CD4-positive, alpha-beta T cell treated with Interleukin-4 for 1 hour (primary cell): ENCODE data around the gene SEMA4A.
A peak's percentile ranks its signal among the peaks of the same experiment; 100 is the strongest.

ENCODE experiments used
- DNase-seq, 2 donors: peaks; one replicate each; pipeline ENCODE4 v3.0.0-alpha.2; 2020 to 2022

SEMA4A gene

GRCh38 chr1:156136970-156137483 is 16.4 kb upstream of the SEMA4A start:
- peak in 1 of 2 donors; percentile 29 for DNase-seq

- DNase-seq = peak in 1 of 2 donors; percentile 25
Observed at GRCh38 chr1:156138458-156138867, 14.9 kb upstream of the SEMA4A start.

GRCh38 chr1:156140879-156141707 is 12.3 kb upstream of the SEMA4A start:
- DNase-seq = peak in 1 of 2 donors; percentile 50

DNA sequence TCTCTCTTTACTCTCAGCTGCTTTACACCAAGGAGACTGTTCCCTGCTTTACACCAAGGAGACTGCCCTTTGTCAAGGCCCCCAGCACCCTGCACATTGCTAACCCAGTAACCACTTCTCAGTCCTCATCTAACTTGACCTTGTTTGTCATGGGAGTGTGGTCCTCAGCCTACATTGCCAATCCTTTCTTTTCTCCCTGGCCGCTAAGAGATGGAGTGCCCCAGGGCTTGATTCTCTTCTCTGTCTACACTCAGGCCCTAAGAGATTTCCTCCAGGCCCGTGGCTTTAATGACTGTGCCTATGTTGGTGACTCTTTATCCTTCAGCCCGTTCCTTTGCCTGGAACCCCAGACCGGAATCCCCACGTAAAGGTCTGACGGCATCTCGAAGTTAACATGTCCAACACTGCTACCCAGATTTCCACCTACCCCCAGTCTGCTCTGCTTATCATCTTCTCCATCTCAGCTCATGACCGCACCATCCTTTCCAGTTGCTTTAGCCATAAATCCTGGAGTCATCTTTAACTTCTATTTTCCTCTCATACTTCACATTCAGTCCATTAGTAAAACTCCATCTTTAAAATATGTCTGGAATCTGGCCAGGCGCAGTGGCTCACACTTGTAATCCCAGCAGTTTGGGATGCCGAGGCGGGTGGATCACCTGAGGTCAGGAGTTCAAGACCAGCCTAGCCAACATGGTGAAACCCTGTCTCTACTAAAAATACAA is 9.5 kb upstream of the SEMA4A start:
- peak in 1 of 2 donors; percentile 40 for DNase-seq

DNA sequence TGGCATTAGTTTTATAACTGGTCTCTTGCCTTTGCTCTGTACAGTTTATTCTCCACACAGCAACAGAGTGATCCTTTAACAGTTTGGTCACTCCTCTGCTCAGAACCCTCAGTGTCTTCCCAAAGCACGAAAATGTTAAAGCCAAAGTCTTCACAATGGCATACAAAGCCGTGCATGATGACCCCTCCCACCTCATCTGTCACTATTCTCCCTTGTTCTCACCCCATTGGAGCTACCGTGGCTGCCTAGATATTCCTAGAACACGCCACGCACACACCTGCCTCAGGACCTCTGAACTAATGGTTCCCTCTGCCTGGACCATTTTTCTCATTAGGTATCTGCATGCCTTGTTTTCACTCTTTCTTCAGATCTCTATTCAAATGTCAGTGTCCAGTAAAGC is 8.6 kb upstream of the SEMA4A start:
- peak in 1 of 2 donors; percentile 43 for DNase-seq

GRCh38 chr1:156145650-156146019 is 7.8 kb upstream of the SEMA4A start:
- DNase-seq = no peak

DNA sequence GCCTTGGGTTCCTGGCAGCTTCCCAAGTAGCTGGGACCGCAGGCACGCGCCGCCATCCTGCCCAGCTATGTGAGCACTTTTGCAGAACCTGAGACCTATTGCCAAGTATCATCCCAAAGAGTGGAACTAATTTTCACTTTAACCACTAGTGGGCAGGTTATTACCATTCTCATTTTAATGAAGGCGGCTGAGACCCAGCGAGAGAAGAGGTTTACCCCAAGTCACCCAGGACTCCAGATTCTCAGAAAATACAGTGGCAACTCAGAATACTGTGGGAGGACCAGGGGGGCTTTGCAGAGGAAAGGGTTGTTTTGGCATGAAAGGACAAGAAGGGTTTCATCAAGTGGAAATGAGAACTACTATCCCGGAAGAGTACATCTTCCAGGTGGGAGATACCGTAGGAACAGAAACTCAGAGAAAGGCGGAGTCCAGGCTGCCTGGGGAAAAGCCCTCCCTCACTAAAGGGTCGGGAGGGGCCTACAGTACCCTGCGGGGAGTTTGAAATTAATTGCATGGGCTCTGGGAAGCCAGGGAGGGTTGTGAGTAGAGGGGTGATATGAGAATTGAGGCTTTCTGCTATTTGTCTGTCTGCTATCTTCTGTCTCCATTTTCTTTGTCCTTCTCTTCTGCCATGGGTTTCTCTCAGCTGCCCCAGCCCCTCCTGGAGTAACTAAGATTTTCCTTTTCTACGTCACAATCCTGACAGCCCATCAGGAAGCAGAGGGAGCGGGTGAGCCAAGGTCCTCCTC is 7.2 kb upstream of the SEMA4A start:
- peak; percentile 59 to 84 for DNase-seq

- peak in 1 of 2 donors; percentile 42 for DNase-seq
Observed at GRCh38 chr1:156146769-156147405, 6.5 kb upstream of the SEMA4A start.

DNA sequence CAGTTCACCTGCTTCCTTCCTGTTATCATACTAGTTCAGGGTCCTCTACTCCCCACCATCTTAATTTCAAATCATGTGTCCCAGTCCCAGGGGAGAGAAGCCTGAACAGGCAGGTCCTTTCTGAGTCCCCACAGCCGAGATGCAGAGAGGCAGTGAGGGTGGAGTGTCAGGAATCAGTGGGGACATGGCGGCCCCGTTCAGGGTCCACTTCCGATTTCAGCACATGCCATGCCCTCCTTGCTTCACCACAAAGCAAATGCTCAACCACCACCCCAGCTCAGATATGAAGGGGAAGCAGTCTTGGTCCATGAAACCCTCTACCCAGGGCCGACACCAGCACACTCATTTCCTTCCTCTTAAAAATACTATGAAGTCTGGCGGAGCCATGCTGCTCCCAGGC is 5.2 kb upstream of the SEMA4A start:
- DNase-seq = peak; percentile 39 to 64

DNA sequence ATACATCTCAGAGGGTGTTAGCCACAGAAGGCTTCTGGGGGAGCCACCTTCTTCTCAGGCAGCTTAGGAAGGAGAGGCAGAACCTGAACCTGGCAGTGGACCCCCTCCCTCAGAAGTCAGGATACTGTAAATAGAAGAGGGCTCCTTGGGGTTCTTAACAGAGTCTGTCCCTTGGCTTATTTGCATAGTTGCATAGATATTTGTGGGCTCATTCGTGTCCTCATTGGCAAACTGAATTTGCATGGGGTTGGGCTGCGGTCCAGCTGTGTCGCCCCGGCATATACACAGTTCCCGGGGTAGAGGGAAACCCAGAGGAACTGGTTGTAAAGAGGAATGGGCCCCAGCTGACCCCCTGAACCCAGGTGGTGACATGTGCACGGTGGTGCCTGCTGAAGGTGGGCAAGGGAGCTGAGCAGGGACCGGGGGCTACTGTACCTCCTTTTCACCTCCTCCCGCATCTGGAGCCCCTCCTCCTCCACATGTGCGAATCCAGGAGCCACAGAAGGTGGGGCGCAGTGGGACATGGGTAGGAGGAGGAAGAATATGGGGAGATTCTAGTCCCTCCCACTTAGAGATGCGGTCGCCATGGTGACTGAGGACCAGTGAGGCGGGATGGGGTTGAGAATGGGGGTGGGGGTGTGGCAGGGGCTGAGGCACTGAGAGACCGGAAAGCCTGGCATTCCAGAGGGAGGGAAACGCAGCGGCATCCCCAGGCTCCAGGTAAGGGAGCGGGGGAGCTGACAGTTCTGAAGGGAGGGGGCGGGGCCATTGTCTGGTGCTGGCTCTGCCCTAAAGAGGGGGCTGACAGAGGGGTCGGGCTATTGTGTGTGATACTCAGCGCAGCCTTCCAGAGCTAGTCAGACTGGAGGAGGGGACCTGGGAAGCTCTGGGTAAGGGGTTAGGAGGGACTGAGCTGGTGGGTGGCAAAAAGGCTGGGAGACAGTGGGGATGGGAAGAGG is 3.7 kb upstream of the SEMA4A start:
- DNase-seq = peak in 1 of 2 donors; percentile 19

- DNase-seq = peak in 1 of 2 donors; percentile 22
Observed at GRCh38 chr1:156150333-156151011, 2.9 kb upstream of the SEMA4A start.

DNA sequence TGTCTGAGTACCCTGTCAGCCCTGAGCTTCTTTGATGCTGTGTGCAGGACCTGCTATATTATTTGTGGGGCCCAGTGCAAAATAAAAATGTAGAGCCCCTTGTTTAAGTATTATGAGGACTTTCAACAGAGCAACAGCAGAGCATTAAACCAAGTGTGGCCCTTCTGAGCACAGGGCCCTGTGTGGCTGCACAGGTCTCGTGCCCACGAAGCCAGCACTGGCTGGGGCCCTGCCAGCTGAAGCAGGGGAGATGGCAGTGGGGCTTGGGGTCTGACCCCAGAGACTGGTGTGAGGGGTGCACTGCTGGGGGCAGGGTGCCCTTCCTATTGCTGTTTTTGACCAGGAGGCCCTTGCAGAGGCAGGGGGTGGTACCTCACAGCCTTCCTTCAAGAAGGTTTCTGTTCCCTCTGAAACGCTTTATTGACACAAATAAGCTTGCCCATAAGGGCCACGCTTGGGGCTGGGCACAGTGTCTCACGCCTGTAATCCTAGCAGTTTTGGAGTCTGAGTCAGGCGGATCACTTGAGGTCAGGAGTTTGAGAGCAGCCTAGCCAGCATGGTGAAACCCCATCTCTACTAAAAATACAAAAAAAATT is 2.2 kb upstream of the SEMA4A start:
- peak in 1 of 2 donors; percentile 58 for DNase-seq

DNA sequence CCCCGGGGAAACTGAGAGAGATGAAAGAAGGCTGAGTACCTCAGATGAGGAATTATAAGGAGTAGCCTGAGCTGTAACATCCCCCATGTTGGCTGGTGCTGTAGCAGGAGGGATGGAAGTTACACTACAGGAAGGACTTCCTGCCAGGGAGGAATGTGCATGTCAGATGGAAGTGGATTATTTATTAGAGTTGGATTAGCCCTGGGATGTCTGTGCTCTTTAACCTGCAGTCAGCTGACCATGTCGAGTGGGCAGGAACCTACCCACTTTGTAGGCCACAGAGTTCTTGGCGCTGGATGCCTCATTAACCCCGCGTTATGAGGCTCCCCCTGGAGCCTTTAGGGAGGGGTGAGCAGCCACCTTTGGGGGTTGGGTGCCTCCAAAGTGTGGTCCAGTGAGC is 757 bp upstream of the SEMA4A start:
- DNase-seq = no peak

DNA sequence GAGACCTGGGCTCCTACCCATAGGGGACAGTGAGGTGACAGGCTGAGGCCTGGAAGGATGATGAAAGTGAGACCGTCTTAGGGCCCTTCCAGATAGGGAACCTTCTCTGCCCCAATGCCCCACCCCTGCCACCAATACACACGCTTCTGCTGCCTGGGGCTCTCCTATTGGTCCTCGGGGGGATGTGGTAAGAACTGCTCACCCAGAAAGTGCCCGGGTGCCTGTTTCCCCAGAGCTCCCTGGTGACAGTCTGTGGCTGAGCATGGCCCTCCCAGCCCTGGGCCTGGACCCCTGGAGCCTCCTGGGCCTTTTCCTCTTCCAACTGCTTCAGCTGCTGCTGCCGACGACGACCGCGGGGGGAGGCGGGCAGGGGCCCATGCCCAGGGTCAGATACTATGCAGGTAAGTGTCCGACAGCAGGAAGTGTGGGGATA is 948 bp downstream of the SEMA4A start:
- peak; percentile 58 to 87 for DNase-seq

DNA sequence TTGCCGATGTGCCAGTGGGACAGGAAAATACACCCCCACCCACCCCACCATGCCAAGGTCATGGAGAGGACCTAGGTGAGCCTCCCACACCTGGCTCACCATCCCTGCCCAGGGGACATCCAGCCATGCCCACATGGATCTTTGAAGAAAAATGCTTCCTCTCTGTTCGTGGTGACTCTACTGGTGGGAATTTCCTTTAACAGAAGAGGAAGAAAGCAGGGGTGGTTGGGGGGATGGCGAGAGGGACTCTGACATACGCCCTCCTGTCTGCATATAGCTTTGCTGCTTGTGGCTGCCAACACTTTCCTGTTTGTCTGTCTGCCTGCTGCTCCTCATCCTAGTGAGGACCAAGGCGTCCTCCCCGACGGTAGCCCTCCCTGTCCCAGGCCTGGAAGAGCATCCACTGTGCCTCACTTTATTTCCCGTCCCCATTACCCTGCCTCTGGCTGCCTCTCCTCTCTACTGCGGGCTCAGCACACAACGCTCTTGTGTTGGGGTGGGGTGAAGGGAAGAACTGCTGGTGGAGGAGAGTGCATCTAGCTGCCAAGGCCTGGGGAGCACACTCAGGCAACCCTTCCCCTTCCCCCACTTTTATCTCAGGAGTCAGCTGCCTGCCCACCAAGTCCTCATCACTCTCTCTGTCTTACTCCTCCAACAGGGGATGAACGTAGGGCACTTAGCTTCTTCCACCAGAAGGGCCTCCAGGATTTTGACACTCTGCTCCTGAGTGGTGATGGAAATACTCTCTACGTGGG is 2.5 kb downstream of the SEMA4A start:
- DNase-seq = no peak

GRCh38 chr1:156157506-156157905 is 4.1 kb downstream of the SEMA4A start:
- DNase-seq = peak in 1 of 2 donors; percentile 33

- DNase-seq = no peak
Observed at GRCh38 chr1:156157966-156158365, 4.6 kb downstream of the SEMA4A start.

DNA sequence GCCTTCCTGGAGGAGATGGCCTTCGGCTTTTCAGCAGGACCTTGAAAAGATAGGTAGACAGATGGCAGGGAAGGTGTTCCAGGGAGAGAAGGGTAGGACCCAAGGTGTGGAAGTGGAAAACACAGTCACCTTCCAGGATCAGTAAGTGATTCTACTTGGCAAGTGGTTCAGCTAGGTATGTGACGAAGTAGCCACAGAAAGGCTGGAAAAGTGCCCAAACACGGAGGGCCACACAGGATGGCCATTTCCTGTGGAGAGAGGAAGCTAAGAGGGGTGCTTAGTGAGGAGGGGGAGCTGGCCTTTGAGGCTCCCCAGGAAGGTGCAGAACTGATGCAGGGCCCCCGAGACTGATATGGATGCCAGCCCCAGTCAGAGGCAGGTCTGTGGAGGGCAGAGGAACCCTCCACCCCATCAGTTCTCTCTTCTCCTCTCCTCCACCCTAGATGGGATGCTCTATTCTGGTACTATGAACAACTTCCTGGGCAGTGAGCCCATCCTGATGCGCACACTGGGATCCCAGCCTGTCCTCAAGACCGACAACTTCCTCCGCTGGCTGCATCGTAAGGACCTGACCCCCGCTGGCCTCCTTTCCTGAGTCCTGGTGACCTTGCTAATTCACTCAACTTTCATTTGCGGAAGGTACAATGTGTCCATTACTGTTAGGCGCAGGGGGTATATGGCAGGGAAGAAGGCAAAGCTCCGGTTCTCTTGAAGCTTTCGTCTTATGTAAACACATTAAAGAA is 6.8 kb downstream of the SEMA4A start:
- DNase-seq = no peak

GRCh38 chr1:156160743-156161171 is 7.4 kb downstream of the SEMA4A start:
- DNase-seq = peak; percentile 69 to 77
